ENCODE data around the gene THSD7A.

The THSD7A gene

DNA sequence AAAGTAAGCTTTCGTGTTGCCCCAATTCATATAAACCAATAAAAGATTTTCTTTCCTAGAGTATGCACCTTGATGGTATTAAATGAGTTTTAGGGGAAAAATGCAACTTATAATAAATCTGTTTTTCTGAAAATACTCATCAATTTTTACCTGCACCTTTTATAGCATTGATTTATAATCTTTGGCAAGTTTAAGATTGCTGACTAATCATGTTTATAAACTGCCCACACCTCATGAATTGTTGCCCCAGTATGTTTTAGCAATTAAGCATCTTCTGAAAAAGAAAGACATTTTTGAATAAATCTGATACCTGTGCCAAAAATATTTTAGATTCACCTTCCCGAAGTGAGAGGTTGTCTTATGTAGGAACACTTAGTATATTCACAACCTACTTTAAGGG, 420.0 kb downstream of the THSD7A start:
- H3K4me3 ChIP-seq (ENCODE audit: low read depth, low read length) = no peak overlapping the region
- no peak for DNase-seq (ENCODE audit: low read depth, low spot score)
- CTCF ChIA-PET = no interaction called here
- TF ChIP-seq, protein P1, sequence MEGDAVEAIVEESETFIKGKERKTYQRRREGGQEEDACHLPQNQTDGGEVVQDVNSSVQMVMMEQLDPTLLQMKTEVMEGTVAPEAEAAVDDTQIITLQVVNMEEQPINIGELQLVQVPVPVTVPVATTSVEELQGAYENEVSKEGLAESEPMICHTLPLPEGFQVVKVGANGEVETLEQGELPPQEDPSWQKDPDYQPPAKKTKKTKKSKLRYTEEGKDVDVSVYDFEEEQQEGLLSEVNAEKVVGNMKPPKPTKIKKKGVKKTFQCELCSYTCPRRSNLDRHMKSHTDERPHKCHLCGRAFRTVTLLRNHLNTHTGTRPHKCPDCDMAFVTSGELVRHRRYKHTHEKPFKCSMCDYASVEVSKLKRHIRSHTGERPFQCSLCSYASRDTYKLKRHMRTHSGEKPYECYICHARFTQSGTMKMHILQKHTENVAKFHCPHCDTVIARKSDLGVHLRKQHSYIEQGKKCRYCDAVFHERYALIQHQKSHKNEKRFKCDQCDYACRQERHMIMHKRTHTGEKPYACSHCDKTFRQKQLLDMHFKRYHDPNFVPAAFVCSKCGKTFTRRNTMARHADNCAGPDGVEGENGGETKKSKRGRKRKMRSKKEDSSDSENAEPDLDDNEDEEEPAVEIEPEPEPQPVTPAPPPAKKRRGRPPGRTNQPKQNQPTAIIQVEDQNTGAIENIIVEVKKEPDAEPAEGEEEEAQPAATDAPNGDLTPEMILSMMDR (IDR thresholded peaks at IDR 0.05; ENCODE audit: insufficient read depth, low read length, missing control alignments) = no peak
- POLR2A ChIA-PET = no interaction called here

DNA sequence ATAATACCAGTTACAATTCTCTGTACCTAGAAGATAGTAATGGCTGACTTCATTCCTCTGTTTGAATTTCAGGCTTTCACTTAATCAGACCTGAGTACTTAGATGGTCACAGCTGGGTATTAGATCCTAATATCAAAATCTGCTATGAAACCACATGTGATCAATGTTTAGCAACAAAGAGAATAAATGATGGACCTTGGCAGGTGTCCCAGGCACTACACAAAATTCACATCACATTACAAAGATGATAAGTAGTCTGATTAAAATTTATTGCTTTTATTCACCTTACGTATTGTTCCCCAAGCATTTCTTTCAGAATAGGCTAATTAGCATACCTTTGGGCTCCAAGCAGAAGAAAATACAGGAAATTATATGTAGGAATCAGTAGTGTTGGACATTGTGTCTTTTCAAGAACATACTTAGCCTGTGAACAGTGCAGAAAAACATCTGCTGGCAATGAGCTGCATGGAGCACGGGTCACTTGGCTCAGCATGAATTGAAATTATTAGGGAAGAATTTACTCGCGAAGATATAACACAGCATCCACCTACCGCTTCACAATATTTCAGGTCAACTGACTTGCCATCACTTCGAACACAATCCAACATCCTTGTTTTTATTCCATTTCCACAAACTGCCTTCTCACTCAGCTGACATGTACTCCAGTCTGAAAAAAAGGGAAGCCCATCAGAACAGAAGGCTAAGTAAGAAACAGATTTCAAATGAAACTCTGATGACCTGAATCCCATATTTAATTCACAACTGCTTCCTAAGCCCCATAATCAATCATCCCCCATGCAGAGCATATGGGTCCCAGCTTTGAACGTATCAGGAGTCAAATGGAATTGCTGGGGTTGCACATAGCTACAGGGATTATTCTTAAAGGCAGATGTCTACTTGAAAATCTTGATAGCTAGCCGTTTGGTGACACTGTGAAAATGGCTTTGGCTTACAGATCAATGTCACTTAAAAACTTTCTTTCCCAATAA, 421.0 kb downstream of the THSD7A start:
- CTCF ChIA-PET = no interaction called here
- no peak for DNase-seq (ENCODE audit: low read depth, low spot score)
- TF ChIP-seq, protein P1 (IDR thresholded peaks at IDR 0.05; ENCODE audit: insufficient read depth, low read length, missing control alignments) = no peak
- POLR2A ChIA-PET = no interaction called here
- H3K4me3 ChIP-seq (ENCODE audit: low read depth, low read length) = no peak overlapping the region

DNA sequence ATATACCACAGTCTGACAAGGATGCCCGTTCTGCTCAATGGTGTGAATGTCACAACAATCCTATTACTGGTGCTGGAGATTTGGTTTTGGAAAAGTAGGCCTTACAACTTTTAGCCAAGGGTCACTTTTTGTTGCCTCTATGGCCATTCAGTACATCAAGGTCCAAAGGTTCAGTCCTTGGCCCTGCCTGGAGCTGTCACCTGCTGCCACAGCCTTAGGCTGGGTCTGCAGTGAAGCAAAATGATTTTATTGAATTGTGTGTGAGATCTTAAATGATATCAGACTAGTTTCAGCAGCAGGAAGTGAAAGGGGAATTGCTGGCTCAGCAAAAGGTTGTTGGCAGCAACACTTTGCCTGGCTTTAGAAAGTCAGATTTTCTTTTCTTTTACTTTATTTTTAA, 427.6 kb downstream of the THSD7A start:
- DNase-seq (ENCODE audit: low read depth, low spot score) = no peak
- H3K4me3 ChIP-seq (ENCODE audit: low read depth, low read length) = no peak overlapping the region
- TF ChIP-seq, protein P1 (IDR thresholded peaks at IDR 0.05; ENCODE audit: insufficient read depth, low read length, missing control alignments) = no peak
- POLR2A ChIA-PET = no interaction called here
- CTCF ChIA-PET = no interaction called here

DNA sequence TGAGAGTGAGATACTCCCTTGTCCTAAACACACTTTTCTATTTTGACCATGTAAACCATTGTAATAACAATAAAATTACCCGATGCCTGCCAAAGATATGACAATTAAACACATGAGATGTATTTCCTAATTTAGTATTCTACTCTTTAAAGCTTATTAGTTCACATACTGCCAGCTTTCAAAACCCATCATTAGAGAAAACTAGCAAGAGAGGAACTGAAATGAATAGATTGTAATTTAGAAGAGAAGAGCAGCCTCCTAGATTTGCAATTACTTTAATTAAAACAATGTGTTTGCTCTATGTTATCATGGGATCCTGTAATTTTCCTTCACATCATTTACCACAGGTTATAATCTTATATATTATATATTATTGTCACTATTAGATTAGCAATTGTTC, 428.2 kb downstream of the THSD7A start:
- ChIA-PET CTCF (no interaction called here), POLR2A (no interaction called here)
- no peak for DNase-seq (ENCODE audit: low read depth, low spot score)
- TF ChIP-seq, protein P1 (IDR thresholded peaks at IDR 0.05; ENCODE audit: insufficient read depth, low read length, missing control alignments) = no peak
- H3K4me3 ChIP-seq (ENCODE audit: low read depth, low read length) = no peak overlapping the region

DNA sequence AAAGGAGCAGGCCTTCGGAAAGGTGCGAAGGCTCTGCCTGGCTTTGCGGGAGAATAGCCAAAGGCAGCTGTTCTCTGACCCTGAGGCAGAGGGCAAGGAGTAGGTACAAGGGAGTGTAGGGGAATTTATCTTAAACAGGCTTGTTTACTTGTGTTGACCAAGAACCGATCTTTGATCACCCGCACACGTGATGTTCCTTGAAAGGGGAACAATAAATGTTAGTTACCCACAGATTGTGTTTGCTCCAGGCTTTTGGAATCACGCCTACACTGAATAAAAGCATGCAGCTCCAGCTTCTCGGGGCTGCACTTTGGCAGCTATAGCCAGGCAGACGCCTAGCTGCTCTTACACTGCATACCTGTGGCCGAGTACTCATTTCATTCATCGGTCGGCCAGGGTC, 437.6 kb downstream of the THSD7A start:
- TF ChIP-seq, protein P1 (IDR thresholded peaks at IDR 0.05; ENCODE audit: insufficient read depth, low read length, missing control alignments) = no peak
- H3K4me3 ChIP-seq (ENCODE audit: low read depth, low read length) = no peak overlapping the region
- ChIA-PET POLR2A (no interaction called here), CTCF (no interaction called here)
- no peak for DNase-seq (ENCODE audit: low read depth, low spot score)

DNA sequence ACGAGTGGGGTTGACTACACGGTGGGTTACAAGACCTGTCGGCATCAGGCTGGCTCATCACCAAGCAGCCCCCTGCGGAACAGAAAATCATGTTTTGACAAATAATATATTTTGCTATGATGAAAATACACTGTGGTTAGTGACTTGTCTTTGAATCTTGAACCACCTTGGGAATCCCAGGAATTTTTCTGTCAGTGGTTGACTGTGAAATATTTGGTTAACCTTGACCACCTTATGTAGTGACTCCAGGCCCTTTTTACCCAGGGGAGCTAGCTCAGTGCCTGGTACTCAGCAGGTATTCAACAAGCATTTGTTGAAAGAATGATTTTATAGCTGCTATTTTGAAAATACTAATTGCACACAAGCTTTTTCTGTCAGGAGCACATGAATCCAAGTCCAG, 452.4 kb downstream of the THSD7A start:
- ChIA-PET CTCF (no interaction called here), POLR2A (no interaction called here)
- no peak overlapping the region for H3K4me3 ChIP-seq (ENCODE audit: low read depth, low read length)
- DNase-seq (ENCODE audit: low read depth, low spot score) = no peak
- TF ChIP-seq, protein P1 (IDR thresholded peaks at IDR 0.05; ENCODE audit: insufficient read depth, low read length, missing control alignments) = no peak
